HG03103 (cell line): ENCODE data around the gene GAS2L3.
"Not testable (repeated sequence)": the region's sequence is repeated elsewhere in the genome, so short reads cannot be mapped to it uniquely, and the experiment has no call there.

ENCODE experiments used
- ATAC-seq: cut with Tn5 transposase; IDR thresholded peaks from one replicate; pipeline ENCODE4 v1.9.1; 2021; ENCODE audit warnings: low read depth; ENCODE audit not compliant: unreplicated experiment

Gene GAS2L3

GRCh38 chr12:100574187-100575074, 947 bp downstream of the GAS2L3 start:
- ATAC-seq: no peak

GRCh38 chr12:100576331-100577036, 3.0 kb downstream of the GAS2L3 start:
- ATAC-seq: no peak

- no peak for ATAC-seq
Measured at GRCh38 chr12:100578923-100579322, 5.4 kb downstream of the GAS2L3 start.

GRCh38 chr12:100579844-100580243, 6.4 kb downstream of the GAS2L3 start:
- ATAC-seq: no peak

GRCh38 chr12:100584256-100584655, 10.8 kb downstream of the GAS2L3 start:
- no peak for ATAC-seq

- ATAC-seq: no peak
Measured at GRCh38 chr12:100591979-100592378, 18.5 kb downstream of the GAS2L3 start.

GRCh38 chr12:100593490-100593889, 20.0 kb downstream of the GAS2L3 start:
- ATAC-seq: no peak

- no peak for ATAC-seq
Measured at GRCh38 chr12:100601626-100602025, 28.1 kb downstream of the GAS2L3 start.

GRCh38 chr12:100602997-100603396, 29.5 kb downstream of the GAS2L3 start:
- ATAC-seq: not testable (repeated sequence)

GRCh38 chr12:100608776-100609175, 35.3 kb downstream of the GAS2L3 start:
- ATAC-seq: no peak

- no peak for ATAC-seq
Measured at GRCh38 chr12:100610666-100611430, 37.4 kb downstream of the GAS2L3 start.

GRCh38 chr12:100612606-100613005, 39.1 kb downstream of the GAS2L3 start:
- no peak for ATAC-seq

GRCh38 chr12:100624571-100624970, 51.1 kb downstream of the GAS2L3 start:
- ATAC-seq: no peak

- no peak for ATAC-seq
Measured at GRCh38 chr12:100632445-100632892, 59.0 kb downstream of the GAS2L3 start.

- not testable (repeated sequence) for ATAC-seq
Measured at GRCh38 chr12:100633082-100633785, 59.8 kb downstream of the GAS2L3 start.

- no peak for ATAC-seq
Measured at GRCh38 chr12:100643246-100643645, 69.8 kb downstream of the GAS2L3 start.

GRCh38 chr12:100646896-100647295, 73.4 kb downstream of the GAS2L3 start:
- no peak for ATAC-seq

- no peak for ATAC-seq
Measured at GRCh38 chr12:100651108-100651507, 77.6 kb downstream of the GAS2L3 start.

GRCh38 chr12:100651694-100652093, 78.2 kb downstream of the GAS2L3 start:
- no peak for ATAC-seq

- ATAC-seq: no peak
Measured at GRCh38 chr12:100652488-100652887, 79.0 kb downstream of the GAS2L3 start.
